ENCODE results near the gene BTD.
A peak's percentile ranks its signal among the peaks of the same experiment; 100 is the strongest.

BTD gene

GRCh38 chr3:15630646-15631350 lies 29.3 kb downstream of the BTD start:
- Histone ChIP-seq H3K4me1 (ENCODE audit: control insufficient read depth, insufficient read depth, low read length) (peaks cover 52% of the 10 kb centered on the region), H3K27me3 (ENCODE audit: control insufficient read depth, insufficient read depth, low read length) (no peaks in the 10 kb centered on the region), H3K9me3 (replicated peaks; ENCODE audit: low read length) (no peaks in the 10 kb centered on the region), H3K4me2 (ENCODE audit: low read length) (peak overlapping the region; percentile 77), H3K36me3 (ENCODE audit: insufficient read depth, low read length) (no peaks in the 10 kb centered on the region), H3K4me3 (ENCODE audit: low read length) (peak overlapping the region; percentile 50), H3K9ac (ENCODE audit: low read depth, low read length) (peak overlapping the region; percentile 76)

- H3K9ac ChIP-seq (ENCODE audit: low read depth, low read length) = peak overlapping the region; percentile 76
- no peaks in the 10 kb centered on the region for H3K36me3 ChIP-seq (ENCODE audit: insufficient read depth, low read length)
- H3K4me2 ChIP-seq (ENCODE audit: low read length) = peak overlapping the region; percentile 77
- H3K9me3 ChIP-seq (replicated peaks; ENCODE audit: low read length) = no peaks in the 10 kb centered on the region
- peaks cover 58% of the 10 kb centered on the region for H3K4me1 ChIP-seq (ENCODE audit: control insufficient read depth, insufficient read depth, low read length)
- no peak overlapping the region for H3K4me3 ChIP-seq (ENCODE audit: low read length)
- no peaks in the 10 kb centered on the region for H3K27me3 ChIP-seq (ENCODE audit: control insufficient read depth, insufficient read depth, low read length)
These were observed 30.1 kb downstream of the BTD start for GRCh38 chr3:15631426-15632211.

GRCh38 chr3:15632212-15632580 lies 30.7 kb downstream of the BTD start:
- H3K4me2 ChIP-seq (ENCODE audit: low read length) = no peak overlapping the region
- H3K9me3 ChIP-seq (replicated peaks; ENCODE audit: low read length) = no peaks in the 10 kb centered on the region
- H3K27me3 ChIP-seq (ENCODE audit: control insufficient read depth, insufficient read depth, low read length) = no peaks in the 10 kb centered on the region
- H3K4me1 ChIP-seq (ENCODE audit: control insufficient read depth, insufficient read depth, low read length) = peaks cover 64% of the 10 kb centered on the region
- H3K9ac ChIP-seq (ENCODE audit: low read depth, low read length) = no peak overlapping the region
- no peak overlapping the region for H3K4me3 ChIP-seq (ENCODE audit: low read length)
- H3K36me3 ChIP-seq (ENCODE audit: insufficient read depth, low read length) = no peaks in the 10 kb centered on the region

GRCh38 chr3:15633159-15633558 lies 31.6 kb downstream of the BTD start:
- Histone ChIP-seq H3K27me3 (ENCODE audit: control insufficient read depth, insufficient read depth, low read length) (no peaks in the 10 kb centered on the region), H3K4me1 (ENCODE audit: control insufficient read depth, insufficient read depth, low read length) (peaks cover 74% of the 10 kb centered on the region), H3K36me3 (ENCODE audit: insufficient read depth, low read length) (no peaks in the 10 kb centered on the region), H3K4me2 (ENCODE audit: low read length) (no peak overlapping the region), H3K9me3 (replicated peaks; ENCODE audit: low read length) (no peaks in the 10 kb centered on the region), H3K9ac (ENCODE audit: low read depth, low read length) (peak overlapping the region; percentile 82), H3K4me3 (ENCODE audit: low read length) (no peak overlapping the region)

- Histone ChIP-seq H3K9me3 (replicated peaks; ENCODE audit: low read length) (no peaks in the 10 kb centered on the region), H3K27me3 (ENCODE audit: control insufficient read depth, insufficient read depth, low read length) (no peaks in the 10 kb centered on the region), H3K36me3 (ENCODE audit: insufficient read depth, low read length) (no peaks in the 10 kb centered on the region), H3K4me1 (ENCODE audit: control insufficient read depth, insufficient read depth, low read length) (peaks cover 82% of the 10 kb centered on the region), H3K4me3 (ENCODE audit: low read length) (no peak overlapping the region), H3K9ac (ENCODE audit: low read depth, low read length) (peak overlapping the region; percentile 82), H3K4me2 (ENCODE audit: low read length) (peak overlapping the region; percentile 65)
These were observed 32.4 kb downstream of the BTD start for GRCh38 chr3:15633766-15634598.

GRCh38 chr3:15634671-15635070 lies 33.1 kb downstream of the BTD start:
- Histone ChIP-seq H3K4me3 (ENCODE audit: low read length) (no peak overlapping the region), H3K27me3 (ENCODE audit: control insufficient read depth, insufficient read depth, low read length) (no peaks in the 10 kb centered on the region), H3K9me3 (replicated peaks; ENCODE audit: low read length) (no peaks in the 10 kb centered on the region), H3K36me3 (ENCODE audit: insufficient read depth, low read length) (no peaks in the 10 kb centered on the region), H3K4me1 (ENCODE audit: control insufficient read depth, insufficient read depth, low read length) (peaks cover 83% of the 10 kb centered on the region), H3K9ac (ENCODE audit: low read depth, low read length) (peak overlapping the region; percentile 82), H3K4me2 (ENCODE audit: low read length) (peak overlapping the region; percentile 65)

GRCh38 chr3:15635121-15635661 lies 33.6 kb downstream of the BTD start:
- H3K4me1 ChIP-seq (ENCODE audit: control insufficient read depth, insufficient read depth, low read length) = peaks cover 78% of the 10 kb centered on the region
- peak overlapping the region; percentile 65 for H3K4me2 ChIP-seq (ENCODE audit: low read length)
- no peaks in the 10 kb centered on the region for H3K27me3 ChIP-seq (ENCODE audit: control insufficient read depth, insufficient read depth, low read length)
- peak overlapping the region; percentile 82 for H3K9ac ChIP-seq (ENCODE audit: low read depth, low read length)
- peak overlapping the region; percentile 46 for H3K4me3 ChIP-seq (ENCODE audit: low read length)
- H3K36me3 ChIP-seq (ENCODE audit: insufficient read depth, low read length) = no peaks in the 10 kb centered on the region
- no peaks in the 10 kb centered on the region for H3K9me3 ChIP-seq (replicated peaks; ENCODE audit: low read length)

GRCh38 chr3:15636028-15636709 lies 34.6 kb downstream of the BTD start:
- peak overlapping the region; percentile 65 for H3K4me2 ChIP-seq (ENCODE audit: low read length)
- no peaks in the 10 kb centered on the region for H3K9me3 ChIP-seq (replicated peaks; ENCODE audit: low read length)
- peak overlapping the region; percentile 82 for H3K9ac ChIP-seq (ENCODE audit: low read depth, low read length)
- H3K36me3 ChIP-seq (ENCODE audit: insufficient read depth, low read length) = no peaks in the 10 kb centered on the region
- H3K4me3 ChIP-seq (ENCODE audit: low read length) = peak overlapping the region; percentile 46
- H3K27me3 ChIP-seq (ENCODE audit: control insufficient read depth, insufficient read depth, low read length) = no peaks in the 10 kb centered on the region
- peaks cover 69% of the 10 kb centered on the region for H3K4me1 ChIP-seq (ENCODE audit: control insufficient read depth, insufficient read depth, low read length)

GRCh38 chr3:15637131-15637951 lies 35.8 kb downstream of the BTD start:
- Histone ChIP-seq H3K4me3 (ENCODE audit: low read length) (no peak overlapping the region), H3K36me3 (ENCODE audit: insufficient read depth, low read length) (no peaks in the 10 kb centered on the region), H3K4me2 (ENCODE audit: low read length) (no peak overlapping the region), H3K4me1 (ENCODE audit: control insufficient read depth, insufficient read depth, low read length) (peaks cover 58% of the 10 kb centered on the region), H3K27me3 (ENCODE audit: control insufficient read depth, insufficient read depth, low read length) (no peaks in the 10 kb centered on the region), H3K9ac (ENCODE audit: low read depth, low read length) (peak overlapping the region; percentile 64), H3K9me3 (replicated peaks; ENCODE audit: low read length) (no peaks in the 10 kb centered on the region)

GRCh38 chr3:15638193-15638890 lies 36.8 kb downstream of the BTD start:
- no peaks in the 10 kb centered on the region for H3K27me3 ChIP-seq (ENCODE audit: control insufficient read depth, insufficient read depth, low read length)
- no peaks in the 10 kb centered on the region for H3K36me3 ChIP-seq (ENCODE audit: insufficient read depth, low read length)
- H3K4me1 ChIP-seq (ENCODE audit: control insufficient read depth, insufficient read depth, low read length) = peaks cover 55% of the 10 kb centered on the region
- peak overlapping the region; percentile 64 for H3K9ac ChIP-seq (ENCODE audit: low read depth, low read length)
- no peak overlapping the region for H3K4me3 ChIP-seq (ENCODE audit: low read length)
- H3K9me3 ChIP-seq (replicated peaks; ENCODE audit: low read length) = no peaks in the 10 kb centered on the region
- H3K4me2 ChIP-seq (ENCODE audit: low read length) = no peak overlapping the region

Data from skeletal muscle satellite cell (primary cell).